Measurements from ENCODE around the gene MAP4K4.
"Not testable (repeated sequence)": the region's sequence is repeated elsewhere in the genome, so short reads cannot be mapped to it uniquely, and the experiment has no call there.

MAP4K4 gene

GRCh38 chr2:101881131-101881530 is 183.6 kb downstream of the MAP4K4 start:
- DNase-seq: no peak

GRCh38 chr2:101882769-101883307 is 185.3 kb downstream of the MAP4K4 start:
- DNase-seq: no peak

GRCh38 chr2:101883860-101884259 is 186.4 kb downstream of the MAP4K4 start:
- peak; percentile 67 for DNase-seq

GRCh38 chr2:101884423-101884822 is 186.9 kb downstream of the MAP4K4 start:
- no peak for DNase-seq

GRCh38 chr2:101887328-101887727 is 189.8 kb downstream of the MAP4K4 start:
- no peak for DNase-seq

- DNase-seq: no peak
These were observed 192.1 kb downstream of the MAP4K4 start for GRCh38 chr2:101889460-101890098.

- no peak for DNase-seq
These were observed 194.9 kb downstream of the MAP4K4 start for GRCh38 chr2:101892377-101892776.

- DNase-seq: no peak
These were observed 196.3 kb downstream of the MAP4K4 start for GRCh38 chr2:101893681-101894381.

- no peak for DNase-seq
These were observed 197.5 kb downstream of the MAP4K4 start for GRCh38 chr2:101895039-101895438.

- DNase-seq: no peak
These were observed 198.4 kb downstream of the MAP4K4 start for GRCh38 chr2:101895819-101896322.

GRCh38 chr2:101897301-101897700 is 199.8 kb downstream of the MAP4K4 start:
- no peak for DNase-seq

- no peak for DNase-seq
These were observed 201.8 kb downstream of the MAP4K4 start for GRCh38 chr2:101899265-101899664.

- DNase-seq: no peak
These were observed 202.4 kb downstream of the MAP4K4 start for GRCh38 chr2:101899871-101900270.

GRCh38 chr2:101900375-101900774 is 202.9 kb downstream of the MAP4K4 start:
- DNase-seq: peak; percentile 78

- DNase-seq: no peak
These were observed 203.7 kb downstream of the MAP4K4 start for GRCh38 chr2:101901241-101901640.

GRCh38 chr2:101902169-101902568 is 204.7 kb downstream of the MAP4K4 start:
- no peak for DNase-seq

GRCh38 chr2:101904916-101905315 is 207.4 kb downstream of the MAP4K4 start:
- no peak for DNase-seq

- no peak for DNase-seq
These were observed 208.3 kb downstream of the MAP4K4 start for GRCh38 chr2:101905746-101906336.

- DNase-seq: no peak
These were observed 212.3 kb downstream of the MAP4K4 start for GRCh38 chr2:101909760-101910159.

- peak; percentile 42 for DNase-seq
These were observed 215.0 kb downstream of the MAP4K4 start for GRCh38 chr2:101912545-101912944.

- DNase-seq: no peak
These were observed 223.9 kb downstream of the MAP4K4 start for GRCh38 chr2:101921319-101921952.

GRCh38 chr2:101921953-101922325 is 224.4 kb downstream of the MAP4K4 start:
- DNase-seq: no peak

GRCh38 chr2:101924311-101924710 is 226.8 kb downstream of the MAP4K4 start:
- DNase-seq: not testable (repeated sequence)

Data from activated CD4-positive, alpha-beta T cell treated with anti-CD3 and anti-CD28 coated beads, Interleukin-2, amount 50 U/mL, for 16 hours (primary cell).